ENCODE data around the gene C1QTNF8.

C1QTNF8 gene

GRCh38 chr16:1108299-1109252 is 12.5 kb upstream of the C1QTNF8 start:
- DNase-seq (ENCODE audit: low read depth), result no peak

- DNase-seq (ENCODE audit: low read depth), result no peak
Measured at GRCh38 chr16:1107731-1108130, 11.7 kb upstream of the C1QTNF8 start.

GRCh38 chr16:1107141-1107540 is 11.1 kb upstream of the C1QTNF8 start:
- no peak for DNase-seq (ENCODE audit: low read depth)

GRCh38 chr16:1106659-1107058 is 10.6 kb upstream of the C1QTNF8 start:
- DNase-seq (ENCODE audit: low read depth), result no peak

GRCh38 chr16:1105888-1106620 is 10.0 kb upstream of the C1QTNF8 start:
- peak; percentile 53 for DNase-seq (ENCODE audit: low read depth)

GRCh38 chr16:1103636-1103980 is 7.6 kb upstream of the C1QTNF8 start:
- no peak for DNase-seq (ENCODE audit: low read depth)

GRCh38 chr16:1102921-1103635 is 7.0 kb upstream of the C1QTNF8 start:
- DNase-seq (ENCODE audit: low read depth), result peak; percentile 43

- no peak for DNase-seq (ENCODE audit: low read depth)
Measured at GRCh38 chr16:1102333-1102700, 6.3 kb upstream of the C1QTNF8 start.

- DNase-seq (ENCODE audit: low read depth), result no peak
Measured at GRCh38 chr16:1101573-1102332, 5.7 kb upstream of the C1QTNF8 start.

GRCh38 chr16:1101133-1101532 is 5.1 kb upstream of the C1QTNF8 start:
- no peak for DNase-seq (ENCODE audit: low read depth)

- no peak for DNase-seq (ENCODE audit: low read depth)
Measured at GRCh38 chr16:1100084-1100800, 4.2 kb upstream of the C1QTNF8 start.

- DNase-seq (ENCODE audit: low read depth), result no peak
Measured at GRCh38 chr16:1099189-1100083, 3.4 kb upstream of the C1QTNF8 start.

- DNase-seq (ENCODE audit: low read depth), result no peak
Measured at GRCh38 chr16:1098266-1098991, 2.4 kb upstream of the C1QTNF8 start.

GRCh38 chr16:1097800-1098199 is 1.8 kb upstream of the C1QTNF8 start:
- DNase-seq (ENCODE audit: low read depth), result no peak

GRCh38 chr16:1097156-1097555 is 1.1 kb upstream of the C1QTNF8 start:
- DNase-seq (ENCODE audit: low read depth), result no peak

GRCh38 chr16:1095450-1096168 is 435 bp downstream of the C1QTNF8 start:
- DNase-seq (ENCODE audit: low read depth), result no peak

- no peak for DNase-seq (ENCODE audit: low read depth)
Measured at GRCh38 chr16:1094601-1095449, 1.2 kb downstream of the C1QTNF8 start.

- DNase-seq (ENCODE audit: low read depth), result no peak
Measured at GRCh38 chr16:1094124-1094479, 1.9 kb downstream of the C1QTNF8 start.
